Measurements from ENCODE around the gene TIAM2.
A peak's percentile ranks its signal among the peaks of the same experiment; 100 is the strongest.

Gene TIAM2

GRCh38 chr6:155141002-155141401 is 145.9 kb downstream of the TIAM2 start:
- DNase-seq, result no peak

GRCh38 chr6:155141512-155141911 is 146.4 kb downstream of the TIAM2 start:
- DNase-seq, result no peak

GRCh38 chr6:155142168-155143028 is 147.3 kb downstream of the TIAM2 start:
- DNase-seq, result no peak

- DNase-seq, result peak; percentile 17
Measured at GRCh38 chr6:155143029-155143577, 148.0 kb downstream of the TIAM2 start.

GRCh38 chr6:155143578-155144106 is 148.5 kb downstream of the TIAM2 start:
- no peak for DNase-seq

GRCh38 chr6:155146205-155146604 is 151.1 kb downstream of the TIAM2 start:
- no peak for DNase-seq

- no peak for DNase-seq
Measured at GRCh38 chr6:155147958-155148663, 153.0 kb downstream of the TIAM2 start.

GRCh38 chr6:155150967-155151671 is 156.0 kb downstream of the TIAM2 start:
- no peak for DNase-seq

- DNase-seq, result no peak
Measured at GRCh38 chr6:155152211-155153076, 157.3 kb downstream of the TIAM2 start.

- DNase-seq, result peak; percentile 66
Measured at GRCh38 chr6:155154158-155154830, 159.2 kb downstream of the TIAM2 start.

GRCh38 chr6:155155787-155156447 is 160.8 kb downstream of the TIAM2 start:
- no peak for DNase-seq

GRCh38 chr6:155157101-155157500 is 162.0 kb downstream of the TIAM2 start:
- no peak for DNase-seq

- no peak for DNase-seq
Measured at GRCh38 chr6:155158030-155158843, 163.1 kb downstream of the TIAM2 start.

- no peak for DNase-seq
Measured at GRCh38 chr6:155162682-155163081, 167.6 kb downstream of the TIAM2 start.

GRCh38 chr6:155163601-155164000 is 168.5 kb downstream of the TIAM2 start:
- DNase-seq, result no peak

- no peak for DNase-seq
Measured at GRCh38 chr6:155165029-155165710, 170.1 kb downstream of the TIAM2 start.

GRCh38 chr6:155170519-155170918 is 175.4 kb downstream of the TIAM2 start:
- DNase-seq, result no peak

GRCh38 chr6:155171109-155171746 is 176.1 kb downstream of the TIAM2 start:
- DNase-seq, result peak; percentile 85

Data from MV-4-11 (cell line).